HCT116 (cell line): Measurements from ENCODE around the gene TCF20.

Source experiments
- EGR1 ChIP-seq: IDR thresholded peaks from 2 replicates; pipeline ENCODE4 v1.6.1; 2012; ENCODE audit warnings: low read depth
- EZH2phosphoT487 ChIP-seq: fragments of 200-600 bp; IDR thresholded peaks from 2 replicates; pipeline ENCODE4 v1.6.1; 2018; ENCODE audit warnings: antibody characterized with exemption, borderline replicate concordance
- POLR2A ChIP-seq: IDR thresholded peaks from 2 replicates; pipeline ENCODE4 v1.7.0; 2011; ENCODE audit warnings: borderline replicate concordance; ENCODE audit not compliant: insufficient read depth, insufficient read length; ENCODE audit errors: extremely low read depth
- POLR2AphosphoS5 ChIP-seq: IDR thresholded peaks from 2 replicates; pipeline ENCODE4 v1.6.1; 2011; ENCODE audit warnings: mild to moderate bottlenecking, low read depth, low read length, moderate library complexity
- RAD21 ChIP-seq: IDR thresholded peaks from 2 replicates; pipeline ENCODE4 v1.6.1; 2012; ENCODE audit warnings: low read depth, mild to moderate bottlenecking
- ZFX ChIP-seq: fragments of 450-650 bp; IDR thresholded peaks from 2 replicates; pipeline ENCODE4 v1.6.1; 2017
- TF ChIP-seq, protein P1 (sequence below), 3 experiments: fragments of 200-600 bp in 1 of 3; sonication (generic) in 1 of 3; IDR thresholded peaks in 2 of 3; conservative IDR thresholded peaks in 1 of 3; 2 replicates each; pipeline ENCODE4 v1.5.1; 2012 to 2017; ENCODE audit warnings: low read depth in 2 of 3, low read length in 2 of 3, antibody characterized with exemption in 1 of 3, borderline replicate concordance in 1 of 3, control low read depth in 1 of 3, mild to moderate bottlenecking in 1 of 3, mixed read lengths in 1 of 3, mixed run types in 1 of 3, moderate library complexity in 1 of 3; ENCODE audit not compliant: insufficient read depth in 1 of 3
- TF ChIP-seq, protein P2 (sequence below): IDR thresholded peaks from 2 replicates; pipeline ENCODE4 v1.6.1; 2012; ENCODE audit warnings: low read depth
- TF ChIP-seq, protein P3 (sequence below): IDR thresholded peaks from 2 replicates; pipeline ENCODE4 v1.6.1; 2011; ENCODE audit warnings: mild to moderate bottlenecking, low read length, moderate library complexity; ENCODE audit not compliant: insufficient replicate concordance; ENCODE audit errors: extremely low read depth
- TF ChIP-seq, protein P4 (sequence below): IDR thresholded peaks from 2 replicates; pipeline ENCODE4 v1.6.1; 2012

DNA sequence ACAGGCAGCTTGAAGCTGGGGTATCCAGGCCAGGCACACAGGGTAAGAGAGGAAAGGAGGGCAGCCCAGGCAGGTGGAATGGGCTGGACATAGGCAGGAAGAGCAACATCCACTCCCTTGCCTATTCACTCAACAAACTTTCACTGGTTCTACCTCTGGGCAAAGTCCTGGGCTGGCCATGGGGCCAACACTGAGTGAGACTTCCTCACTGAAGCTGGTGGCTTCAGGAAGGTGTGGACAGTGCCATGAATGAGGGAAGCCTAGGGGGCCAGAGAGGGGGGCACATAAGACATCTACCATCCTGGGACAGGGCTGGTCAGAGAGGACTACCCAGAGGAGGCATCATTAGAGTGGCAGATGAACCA lies 44.9 kb upstream of the TCF20 start:
- TF ChIP-seq POLR2A (no peak), RAD21 (no peak), POLR2AphosphoS5 (no peak), ZFX (no peak), EGR1 (no peak), EZH2phosphoT487 (no peak)
- TF ChIP-seq, protein P1, sequence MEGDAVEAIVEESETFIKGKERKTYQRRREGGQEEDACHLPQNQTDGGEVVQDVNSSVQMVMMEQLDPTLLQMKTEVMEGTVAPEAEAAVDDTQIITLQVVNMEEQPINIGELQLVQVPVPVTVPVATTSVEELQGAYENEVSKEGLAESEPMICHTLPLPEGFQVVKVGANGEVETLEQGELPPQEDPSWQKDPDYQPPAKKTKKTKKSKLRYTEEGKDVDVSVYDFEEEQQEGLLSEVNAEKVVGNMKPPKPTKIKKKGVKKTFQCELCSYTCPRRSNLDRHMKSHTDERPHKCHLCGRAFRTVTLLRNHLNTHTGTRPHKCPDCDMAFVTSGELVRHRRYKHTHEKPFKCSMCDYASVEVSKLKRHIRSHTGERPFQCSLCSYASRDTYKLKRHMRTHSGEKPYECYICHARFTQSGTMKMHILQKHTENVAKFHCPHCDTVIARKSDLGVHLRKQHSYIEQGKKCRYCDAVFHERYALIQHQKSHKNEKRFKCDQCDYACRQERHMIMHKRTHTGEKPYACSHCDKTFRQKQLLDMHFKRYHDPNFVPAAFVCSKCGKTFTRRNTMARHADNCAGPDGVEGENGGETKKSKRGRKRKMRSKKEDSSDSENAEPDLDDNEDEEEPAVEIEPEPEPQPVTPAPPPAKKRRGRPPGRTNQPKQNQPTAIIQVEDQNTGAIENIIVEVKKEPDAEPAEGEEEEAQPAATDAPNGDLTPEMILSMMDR (IDR thresholded peaks at IDR 0.05 in 2 of 3, conservative IDR thresholded peaks at IDR 0.05 in 1 of 3; ENCODE audit: borderline replicate concordance in 1 of 3, insufficient read depth in 1 of 3, low read depth in 2 of 3, low read length in 2 of 3): no peak
- TF ChIP-seq, protein P2, sequence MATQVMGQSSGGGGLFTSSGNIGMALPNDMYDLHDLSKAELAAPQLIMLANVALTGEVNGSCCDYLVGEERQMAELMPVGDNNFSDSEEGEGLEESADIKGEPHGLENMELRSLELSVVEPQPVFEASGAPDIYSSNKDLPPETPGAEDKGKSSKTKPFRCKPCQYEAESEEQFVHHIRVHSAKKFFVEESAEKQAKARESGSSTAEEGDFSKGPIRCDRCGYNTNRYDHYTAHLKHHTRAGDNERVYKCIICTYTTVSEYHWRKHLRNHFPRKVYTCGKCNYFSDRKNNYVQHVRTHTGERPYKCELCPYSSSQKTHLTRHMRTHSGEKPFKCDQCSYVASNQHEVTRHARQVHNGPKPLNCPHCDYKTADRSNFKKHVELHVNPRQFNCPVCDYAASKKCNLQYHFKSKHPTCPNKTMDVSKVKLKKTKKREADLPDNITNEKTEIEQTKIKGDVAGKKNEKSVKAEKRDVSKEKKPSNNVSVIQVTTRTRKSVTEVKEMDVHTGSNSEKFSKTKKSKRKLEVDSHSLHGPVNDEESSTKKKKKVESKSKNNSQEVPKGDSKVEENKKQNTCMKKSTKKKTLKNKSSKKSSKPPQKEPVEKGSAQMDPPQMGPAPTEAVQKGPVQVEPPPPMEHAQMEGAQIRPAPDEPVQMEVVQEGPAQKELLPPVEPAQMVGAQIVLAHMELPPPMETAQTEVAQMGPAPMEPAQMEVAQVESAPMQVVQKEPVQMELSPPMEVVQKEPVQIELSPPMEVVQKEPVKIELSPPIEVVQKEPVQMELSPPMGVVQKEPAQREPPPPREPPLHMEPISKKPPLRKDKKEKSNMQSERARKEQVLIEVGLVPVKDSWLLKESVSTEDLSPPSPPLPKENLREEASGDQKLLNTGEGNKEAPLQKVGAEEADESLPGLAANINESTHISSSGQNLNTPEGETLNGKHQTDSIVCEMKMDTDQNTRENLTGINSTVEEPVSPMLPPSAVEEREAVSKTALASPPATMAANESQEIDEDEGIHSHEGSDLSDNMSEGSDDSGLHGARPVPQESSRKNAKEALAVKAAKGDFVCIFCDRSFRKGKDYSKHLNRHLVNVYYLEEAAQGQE: no peak
- TF ChIP-seq, protein P3, sequence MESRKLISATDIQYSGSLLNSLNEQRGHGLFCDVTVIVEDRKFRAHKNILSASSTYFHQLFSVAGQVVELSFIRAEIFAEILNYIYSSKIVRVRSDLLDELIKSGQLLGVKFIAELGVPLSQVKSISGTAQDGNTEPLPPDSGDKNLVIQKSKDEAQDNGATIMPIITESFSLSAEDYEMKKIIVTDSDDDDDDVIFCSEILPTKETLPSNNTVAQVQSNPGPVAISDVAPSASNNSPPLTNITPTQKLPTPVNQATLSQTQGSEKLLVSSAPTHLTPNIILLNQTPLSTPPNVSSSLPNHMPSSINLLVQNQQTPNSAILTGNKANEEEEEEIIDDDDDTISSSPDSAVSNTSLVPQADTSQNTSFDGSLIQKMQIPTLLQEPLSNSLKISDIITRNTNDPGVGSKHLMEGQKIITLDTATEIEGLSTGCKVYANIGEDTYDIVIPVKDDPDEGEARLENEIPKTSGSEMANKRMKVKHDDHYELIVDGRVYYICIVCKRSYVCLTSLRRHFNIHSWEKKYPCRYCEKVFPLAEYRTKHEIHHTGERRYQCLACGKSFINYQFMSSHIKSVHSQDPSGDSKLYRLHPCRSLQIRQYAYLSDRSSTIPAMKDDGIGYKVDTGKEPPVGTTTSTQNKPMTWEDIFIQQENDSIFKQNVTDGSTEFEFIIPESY: no peak
- TF ChIP-seq, protein P4, sequence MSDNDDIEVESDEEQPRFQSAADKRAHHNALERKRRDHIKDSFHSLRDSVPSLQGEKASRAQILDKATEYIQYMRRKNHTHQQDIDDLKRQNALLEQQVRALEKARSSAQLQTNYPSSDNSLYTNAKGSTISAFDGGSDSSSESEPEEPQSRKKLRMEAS: no peak
